ENCODE measurements around the gene KPNB1.

KPNB1 gene

GRCh38 chr17:47633996-47634395 lies 15.7 kb upstream of the KPNB1 start:
- Histone ChIP-seq H3K4me2 (no peak overlapping the region), H2AFZ (ENCODE audit: low read depth) (no peak overlapping the region), H3K27ac (no peak overlapping the region), H3K36me3 (ENCODE audit: insufficient read depth) (no peaks in the 10 kb centered on the region), H3K27me3 (ENCODE audit: insufficient read depth, low read depth) (no peaks in the 10 kb centered on the region), H4K20me1 (ENCODE audit: insufficient read depth) (no peaks in the 10 kb centered on the region), H3K9ac (no peak overlapping the region), H3K4me1 (ENCODE audit: low read depth, poor library complexity, severe bottlenecking) (no peaks in the 10 kb centered on the region), H3K4me3 (IDR thresholded peaks at IDR 0.05; ENCODE audit: insufficient read depth, low read depth, low read length) (no peak overlapping the region), H3K79me2 (ENCODE audit: insufficient read depth, low read depth) (no peaks in the 10 kb centered on the region)
- TF ChIP-seq, protein P1, sequence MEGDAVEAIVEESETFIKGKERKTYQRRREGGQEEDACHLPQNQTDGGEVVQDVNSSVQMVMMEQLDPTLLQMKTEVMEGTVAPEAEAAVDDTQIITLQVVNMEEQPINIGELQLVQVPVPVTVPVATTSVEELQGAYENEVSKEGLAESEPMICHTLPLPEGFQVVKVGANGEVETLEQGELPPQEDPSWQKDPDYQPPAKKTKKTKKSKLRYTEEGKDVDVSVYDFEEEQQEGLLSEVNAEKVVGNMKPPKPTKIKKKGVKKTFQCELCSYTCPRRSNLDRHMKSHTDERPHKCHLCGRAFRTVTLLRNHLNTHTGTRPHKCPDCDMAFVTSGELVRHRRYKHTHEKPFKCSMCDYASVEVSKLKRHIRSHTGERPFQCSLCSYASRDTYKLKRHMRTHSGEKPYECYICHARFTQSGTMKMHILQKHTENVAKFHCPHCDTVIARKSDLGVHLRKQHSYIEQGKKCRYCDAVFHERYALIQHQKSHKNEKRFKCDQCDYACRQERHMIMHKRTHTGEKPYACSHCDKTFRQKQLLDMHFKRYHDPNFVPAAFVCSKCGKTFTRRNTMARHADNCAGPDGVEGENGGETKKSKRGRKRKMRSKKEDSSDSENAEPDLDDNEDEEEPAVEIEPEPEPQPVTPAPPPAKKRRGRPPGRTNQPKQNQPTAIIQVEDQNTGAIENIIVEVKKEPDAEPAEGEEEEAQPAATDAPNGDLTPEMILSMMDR (conservative IDR thresholded peaks at IDR 0.05; ENCODE audit: low read depth, low read length) = no peak

DNA sequence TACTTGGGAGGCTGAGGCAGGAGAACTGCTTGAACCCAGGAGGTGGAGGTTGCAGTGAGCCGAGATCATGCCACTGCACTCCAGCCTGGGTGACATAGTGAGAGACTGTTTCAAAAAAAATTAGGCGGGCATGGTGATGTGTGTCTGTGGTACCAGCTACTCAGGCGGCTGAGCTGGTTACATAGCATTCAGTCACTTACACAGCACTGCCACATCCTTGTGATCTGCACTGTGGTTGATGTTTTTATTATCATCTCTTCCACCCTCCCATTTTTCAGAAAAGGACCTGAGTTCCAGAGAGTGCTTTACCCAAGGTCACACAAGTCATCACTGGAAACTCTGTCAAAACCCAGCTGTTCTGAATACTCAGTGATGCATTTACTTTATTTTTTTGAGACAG lies 14.8 kb upstream of the KPNB1 start:
- Histone ChIP-seq H3K4me3 (IDR thresholded peaks at IDR 0.05; ENCODE audit: insufficient read depth, low read depth, low read length) (no peak overlapping the region), H3K9ac (no peak overlapping the region), H3K27ac (no peak overlapping the region), H3K27me3 (ENCODE audit: insufficient read depth, low read depth) (no peaks in the 10 kb centered on the region), H2AFZ (ENCODE audit: low read depth) (no peak overlapping the region), H3K79me2 (ENCODE audit: insufficient read depth, low read depth) (no peaks in the 10 kb centered on the region), H3K36me3 (ENCODE audit: insufficient read depth) (no peaks in the 10 kb centered on the region), H3K4me2 (no peak overlapping the region), H3K4me1 (ENCODE audit: low read depth, poor library complexity, severe bottlenecking) (no peaks in the 10 kb centered on the region), H4K20me1 (ENCODE audit: insufficient read depth) (no peaks in the 10 kb centered on the region)
- TF ChIP-seq, protein P1 (conservative IDR thresholded peaks at IDR 0.05; ENCODE audit: low read depth, low read length) = no peak

DNA sequence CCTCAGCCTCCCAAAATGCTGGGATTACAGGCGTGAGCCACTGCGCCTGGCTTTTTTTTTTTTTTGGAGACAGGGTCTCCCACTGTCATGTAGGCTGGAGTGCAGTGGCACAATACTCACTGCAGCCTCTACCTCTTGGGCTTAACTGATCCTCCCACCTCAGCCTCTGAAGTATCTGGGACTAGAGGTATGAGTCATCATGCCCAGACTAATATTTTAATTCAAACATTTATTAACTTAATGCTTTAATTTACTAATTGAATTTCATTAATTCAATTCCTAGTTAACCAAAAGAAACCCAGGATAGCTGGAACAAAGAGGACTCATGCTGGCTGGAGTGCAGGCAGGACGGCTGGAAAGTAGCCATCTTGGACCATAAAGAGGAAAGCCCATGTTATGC lies 14.0 kb upstream of the KPNB1 start:
- Histone ChIP-seq H3K79me2 (ENCODE audit: insufficient read depth, low read depth) (no peaks in the 10 kb centered on the region), H3K4me2 (no peak overlapping the region), H3K4me3 (IDR thresholded peaks at IDR 0.05; ENCODE audit: insufficient read depth, low read depth, low read length) (no peak overlapping the region), H3K9ac (no peak overlapping the region), H2AFZ (ENCODE audit: low read depth) (no peak overlapping the region), H3K4me1 (ENCODE audit: low read depth, poor library complexity, severe bottlenecking) (peaks cover 2% of the 10 kb centered on the region), H3K27ac (no peak overlapping the region), H3K36me3 (ENCODE audit: insufficient read depth) (no peaks in the 10 kb centered on the region), H4K20me1 (ENCODE audit: insufficient read depth) (no peaks in the 10 kb centered on the region), H3K27me3 (ENCODE audit: insufficient read depth, low read depth) (no peaks in the 10 kb centered on the region)
- TF ChIP-seq, protein P1 (conservative IDR thresholded peaks at IDR 0.05; ENCODE audit: low read depth, low read length) = no peak

DNA sequence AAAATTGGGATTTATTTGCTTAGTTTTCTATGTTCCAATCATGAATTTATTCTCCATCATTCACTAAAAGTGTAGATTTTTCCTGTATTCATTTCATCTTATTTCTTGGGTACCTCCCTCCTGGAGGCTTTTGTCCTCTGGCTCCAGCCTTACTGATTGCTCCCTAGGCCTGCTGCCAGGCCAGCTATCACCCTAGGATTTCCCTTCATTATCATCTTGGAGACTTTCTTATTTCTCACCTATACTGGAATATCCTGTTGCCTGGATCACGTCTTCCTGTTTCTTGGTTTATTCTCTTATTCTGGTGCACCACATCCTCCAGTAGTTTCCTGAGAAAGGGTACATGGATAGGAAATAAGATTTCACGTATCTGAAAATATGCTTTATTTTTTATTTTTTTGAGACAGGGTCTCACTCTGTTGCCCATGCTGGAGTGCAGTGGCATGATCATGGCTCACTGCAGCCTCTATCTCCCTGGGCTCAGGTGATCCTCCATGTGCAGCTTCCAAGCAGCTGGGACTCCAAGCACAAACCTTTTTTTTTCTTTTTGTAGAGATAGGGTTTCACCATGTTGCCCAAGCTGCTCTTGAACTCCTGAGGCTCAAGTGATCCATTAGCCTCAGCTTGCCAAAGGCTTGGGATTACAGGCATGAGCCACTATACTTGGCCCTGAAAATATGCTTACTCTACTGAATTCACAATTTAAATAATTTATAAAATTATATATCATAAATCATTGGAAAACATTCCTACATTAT lies 13.3 kb upstream of the KPNB1 start:
- H3K4me1 ChIP-seq (ENCODE audit: low read depth, poor library complexity, severe bottlenecking) = peaks cover 7% of the 10 kb centered on the region
- H3K4me2 ChIP-seq = no peak overlapping the region
- H3K36me3 ChIP-seq (ENCODE audit: insufficient read depth) = no peaks in the 10 kb centered on the region
- H3K9ac ChIP-seq = no peak overlapping the region
- H2AFZ ChIP-seq (ENCODE audit: low read depth) = no peak overlapping the region
- TF ChIP-seq, protein P1 (conservative IDR thresholded peaks at IDR 0.05; ENCODE audit: low read depth, low read length) = no peak
- no peaks in the 10 kb centered on the region for H3K79me2 ChIP-seq (ENCODE audit: insufficient read depth, low read depth)
- no peaks in the 10 kb centered on the region for H3K27me3 ChIP-seq (ENCODE audit: insufficient read depth, low read depth)
- no peaks in the 10 kb centered on the region for H4K20me1 ChIP-seq (ENCODE audit: insufficient read depth)
- no peak overlapping the region for H3K27ac ChIP-seq
- no peak overlapping the region for H3K4me3 ChIP-seq (IDR thresholded peaks at IDR 0.05; ENCODE audit: insufficient read depth, low read depth, low read length)

All from KMS-11 (cell line).